Glutamatergic neuron (in vitro differentiated cells): ENCODE measurements around the gene CLDN11. TPM values are rescaled to one million over a fixed set of nuclear protein-coding genes. Genes with fewer than 3 reads are reported as not detected.

ENCODE experiments used
- DNase-seq: peaks from one replicate; pipeline ENCODE4 v3.0.0; 2022
- H3K27ac Mint-ChIP-seq: one replicate; pipeline ENCODE4 v1.8.0; 2020; ENCODE audit warnings: mild to moderate bottlenecking, mixed read lengths, inconsistent platforms; ENCODE audit not compliant: unreplicated experiment
- H3K27me3 Mint-ChIP-seq: one replicate; pipeline ENCODE4 v1.8.0; 2020; ENCODE audit warnings: mild to moderate bottlenecking, moderate library complexity, mixed read lengths, inconsistent platforms; ENCODE audit not compliant: unreplicated experiment
- H3K36me3 Mint-ChIP-seq: one replicate; pipeline ENCODE4 v1.8.0; 2020; ENCODE audit warnings: mild to moderate bottlenecking, mixed read lengths, inconsistent platforms; ENCODE audit not compliant: unreplicated experiment
- H3K4me1 Mint-ChIP-seq: one replicate; pipeline ENCODE4 v1.8.0; 2020; ENCODE audit warnings: mild to moderate bottlenecking, low read depth, mixed read lengths, inconsistent platforms; ENCODE audit not compliant: unreplicated experiment
- H3K4me3 Mint-ChIP-seq: one replicate; pipeline ENCODE4 v1.8.0; 2020; ENCODE audit warnings: mild to moderate bottlenecking, mixed read lengths, inconsistent platforms; ENCODE audit not compliant: unreplicated experiment
- H3K9me3 Mint-ChIP-seq: one replicate; pipeline ENCODE4 v1.8.0; 2020; ENCODE audit warnings: mild to moderate bottlenecking, moderate library complexity, mixed read lengths, inconsistent platforms; ENCODE audit not compliant: unreplicated experiment
- CTCF ChIP-seq: fragments of 200-600 bp; sonication (generic); IDR thresholded peaks from one replicate; pipeline ENCODE4 v1.5.0; 2021; ENCODE audit not compliant: partially characterized antibody, unreplicated experiment
- total RNA-seq: library from RNA; stranded (reverse); fragmentation: NEBNext Ultra II Directional; extraction: Animal tissue kit (Norgen Biotek cat#: 25700); gene quantifications from one replicate; pipeline ENCODE4 v1.2.1, GENCODE V29; 2021; ENCODE audit not compliant: unreplicated experiment

CLDN11 gene
- total RNA-seq, 1 donor from 2014 or later = 0.44 TPM

GRCh38 chr3:170420307-170420821, 1.7 kb downstream of the CLDN11 start:
- no peak for TF ChIP-seq CTCF
- Mint-ChIP-seq H3K27ac (no peak overlapping the region), H3K4me1 (peaks cover 2% of the 10 kb centered on the region), H3K4me3 (no peak overlapping the region), H3K36me3 (no peaks in the 10 kb centered on the region), H3K9me3 (peaks cover 1% of the 10 kb centered on the region), H3K27me3 (peaks cover 9% of the 10 kb centered on the region)
- DNase-seq = no peak

GRCh38 chr3:170421111-170421641, 2.5 kb downstream of the CLDN11 start:
- Mint-ChIP-seq H3K27ac (no peak overlapping the region), H3K9me3 (peaks cover 1% of the 10 kb centered on the region), H3K36me3 (no peaks in the 10 kb centered on the region), H3K4me3 (no peak overlapping the region), H3K4me1 (peaks cover 2% of the 10 kb centered on the region), H3K27me3 (peaks cover 9% of the 10 kb centered on the region)
- no peak for TF ChIP-seq CTCF
- DNase-seq = no peak

GRCh38 chr3:170421758-170422157, 3.1 kb downstream of the CLDN11 start:
- no peaks in the 10 kb centered on the region for H3K9me3 Mint-ChIP-seq
- H3K4me3 Mint-ChIP-seq = no peak overlapping the region
- DNase-seq = no peak
- peaks cover 9% of the 10 kb centered on the region for H3K27me3 Mint-ChIP-seq
- no peaks in the 10 kb centered on the region for H3K36me3 Mint-ChIP-seq
- no peak overlapping the region for H3K27ac Mint-ChIP-seq
- H3K4me1 Mint-ChIP-seq = peaks cover 2% of the 10 kb centered on the region
- no peak for TF ChIP-seq CTCF

GRCh38 chr3:170423001-170423615, 4.4 kb downstream of the CLDN11 start:
- no peak overlapping the region for H3K27ac Mint-ChIP-seq
- H3K4me3 Mint-ChIP-seq = no peak overlapping the region
- peaks cover under 1% of the 10 kb centered on the region for H3K9me3 Mint-ChIP-seq
- H3K4me1 Mint-ChIP-seq = peaks cover 2% of the 10 kb centered on the region
- no peaks in the 10 kb centered on the region for H3K36me3 Mint-ChIP-seq
- no peak for DNase-seq
- H3K27me3 Mint-ChIP-seq = peaks cover 7% of the 10 kb centered on the region
- no peak for TF ChIP-seq CTCF

GRCh38 chr3:170424879-170425278, 6.2 kb downstream of the CLDN11 start:
- no peak for TF ChIP-seq CTCF
- Mint-ChIP-seq H3K4me1 (no peaks in the 10 kb centered on the region), H3K36me3 (no peaks in the 10 kb centered on the region), H3K4me3 (no peak overlapping the region), H3K27ac (no peak overlapping the region), H3K9me3 (peaks cover 2% of the 10 kb centered on the region), H3K27me3 (peaks cover 3% of the 10 kb centered on the region)
- no peak for DNase-seq
